Endodermal cell (in vitro differentiated cells): ENCODE data around the gene DUXA. TPM values are rescaled to one million over a fixed set of nuclear protein-coding genes. Genes with fewer than 3 reads are reported as not detected.
"Not testable (repeated sequence)": the region's sequence is repeated elsewhere in the genome, so short reads cannot be mapped to it uniquely, and the experiment has no call there.

Experiments
- DNase-seq: peaks from one replicate; pipeline ENCODE4 v3.0.0-alpha.2; 2017
- H3K27ac ChIP-seq: 2 replicates; pipeline ENCODE4 v1.5.1; 2013; ENCODE audit warnings: mild to moderate bottlenecking, low read depth, low read length, moderate library complexity
- H3K27me3 ChIP-seq: 2 replicates; pipeline ENCODE4 v1.6.1; 2013; ENCODE audit warnings: mild to moderate bottlenecking, low read length, moderate library complexity; ENCODE audit not compliant: insufficient read depth, control insufficient read depth, poor library complexity, severe bottlenecking
- H3K36me3 ChIP-seq: 2 replicates; pipeline ENCODE4 v1.7.0; 2013; ENCODE audit warnings: mild to moderate bottlenecking, low read length, moderate library complexity; ENCODE audit not compliant: control insufficient read depth, insufficient read depth
- H3K4me1 ChIP-seq: one replicate; pipeline ENCODE4 v1.7.0; 2013; ENCODE audit warnings: low read length; ENCODE audit not compliant: control insufficient read depth, insufficient read depth
- H3K4me3 ChIP-seq: 2 replicates; pipeline ENCODE4 v1.5.1; 2013; ENCODE audit warnings: mild to moderate bottlenecking, low read length, moderate library complexity
- H3K9ac ChIP-seq: 2 replicates; pipeline ENCODE4 v1.6.1; 2013; ENCODE audit warnings: mild to moderate bottlenecking, low read length, moderate library complexity; ENCODE audit not compliant: poor library complexity, severe bottlenecking; ENCODE audit errors: extremely low read depth
- H3K9me3 ChIP-seq: 2 replicates; pipeline ENCODE4 v1.6.1; 2013; ENCODE audit warnings: mild to moderate bottlenecking, low read length, moderate library complexity; ENCODE audit not compliant: control insufficient read depth
- H3K27ac Mint-ChIP-seq: 2 replicates; pipeline ENCODE4 v1.8.0; 2020; ENCODE audit warnings: mixed read lengths
- H3K27me3 Mint-ChIP-seq: 2 replicates; pipeline ENCODE4 v1.8.0; 2021; ENCODE audit warnings: mild to moderate bottlenecking, mixed read lengths; ENCODE audit not compliant: insufficient read depth
- H3K36me3 Mint-ChIP-seq: 2 replicates; pipeline ENCODE4 v1.8.0; 2020; ENCODE audit warnings: low read depth, mixed read lengths
- H3K4me1 Mint-ChIP-seq: 2 replicates; pipeline ENCODE4 v1.8.0; 2020; ENCODE audit warnings: mixed read lengths
- H3K4me3 Mint-ChIP-seq: 2 replicates; pipeline ENCODE4 v1.8.0; 2020; ENCODE audit warnings: mild to moderate bottlenecking, moderate library complexity, mixed read lengths
- H3K9me3 Mint-ChIP-seq: 2 replicates; pipeline ENCODE4 v1.8.0; 2020; ENCODE audit warnings: mild to moderate bottlenecking, mixed read lengths
- WGBS, 2 experiments: methylation state at CpG; one replicate each; pipeline versions ENCODE4 v1.1.5 to v1.1.7; 2013; ENCODE audit warnings: missing lambda C conversion rate in 2 of 2, mixed read lengths in 1 of 2; ENCODE audit not compliant: insufficient coverage in 1 of 2, insufficient read length in 1 of 2; 5-methylcytosine and 5-hydroxymethylcytosine counted together
- total RNA-seq, 2 donors: library from RNA; stranded (reverse); fragmentation: NEBNext Ultra II Directional in 1 of 2; extraction: Animal tissue kit (Norgen Biotek cat#: 25700) in 1 of 2; gene quantifications; 2 replicates in 1 of 2; 3 replicates in 1 of 2; pipeline ENCODE4 v1.2.1, GENCODE V29; 2021
- TF ChIP-seq, protein P1 (sequence below): fragments of 200-600 bp; sonication (generic); conservative IDR thresholded peaks from 2 replicates; pipeline ENCODE4 v1.5.0; 2021; ENCODE audit warnings: antibody characterized with exemption, mild to moderate bottlenecking

The DUXA gene
- total RNA-seq, 2 donors from 2014 or later, result not detected

DNA sequence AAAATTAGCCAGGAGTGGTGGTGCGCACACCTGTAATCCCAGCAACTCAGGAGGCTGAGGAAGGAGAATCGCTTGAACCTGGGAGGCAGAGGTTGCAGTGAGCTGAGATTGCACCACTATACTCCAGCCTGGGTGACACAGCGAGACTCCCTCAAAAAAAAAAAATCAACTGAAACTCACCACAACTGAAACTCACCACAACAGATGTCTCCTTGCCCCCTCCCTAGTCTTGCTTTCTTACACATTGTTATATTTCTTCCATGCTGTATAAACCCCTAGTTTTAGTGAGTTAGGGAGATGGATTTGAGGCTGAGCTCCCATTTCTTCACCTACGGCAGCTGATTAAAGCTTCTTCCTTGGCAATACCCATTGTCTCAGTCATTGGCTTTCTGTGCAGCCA lies 25.6 kb downstream of the DUXA start:
- DNase-seq, result no peak
- Histone ChIP-seq H3K9ac (no peak overlapping the region), H3K4me3 (no peak overlapping the region), H3K4me1 (no peaks in the 10 kb centered on the region), H3K27ac (no peak overlapping the region), H3K27me3 (no peaks in the 10 kb centered on the region), H3K9me3 (peaks cover 26% of the 10 kb centered on the region), H3K36me3 (no peaks in the 10 kb centered on the region)
- 85 to 89% methylated on average over 4 of the region's 4 CpGs for WGBS, 2 experiments
- Mint-ChIP-seq H3K9me3 (peaks cover 85% of the 10 kb centered on the region), H3K4me1 (no peaks in the 10 kb centered on the region), H3K4me3 (no peak overlapping the region), H3K27ac (no peak overlapping the region), H3K27me3 (peaks cover 2% of the 10 kb centered on the region), H3K36me3 (no peaks in the 10 kb centered on the region)
- TF ChIP-seq, protein P1, sequence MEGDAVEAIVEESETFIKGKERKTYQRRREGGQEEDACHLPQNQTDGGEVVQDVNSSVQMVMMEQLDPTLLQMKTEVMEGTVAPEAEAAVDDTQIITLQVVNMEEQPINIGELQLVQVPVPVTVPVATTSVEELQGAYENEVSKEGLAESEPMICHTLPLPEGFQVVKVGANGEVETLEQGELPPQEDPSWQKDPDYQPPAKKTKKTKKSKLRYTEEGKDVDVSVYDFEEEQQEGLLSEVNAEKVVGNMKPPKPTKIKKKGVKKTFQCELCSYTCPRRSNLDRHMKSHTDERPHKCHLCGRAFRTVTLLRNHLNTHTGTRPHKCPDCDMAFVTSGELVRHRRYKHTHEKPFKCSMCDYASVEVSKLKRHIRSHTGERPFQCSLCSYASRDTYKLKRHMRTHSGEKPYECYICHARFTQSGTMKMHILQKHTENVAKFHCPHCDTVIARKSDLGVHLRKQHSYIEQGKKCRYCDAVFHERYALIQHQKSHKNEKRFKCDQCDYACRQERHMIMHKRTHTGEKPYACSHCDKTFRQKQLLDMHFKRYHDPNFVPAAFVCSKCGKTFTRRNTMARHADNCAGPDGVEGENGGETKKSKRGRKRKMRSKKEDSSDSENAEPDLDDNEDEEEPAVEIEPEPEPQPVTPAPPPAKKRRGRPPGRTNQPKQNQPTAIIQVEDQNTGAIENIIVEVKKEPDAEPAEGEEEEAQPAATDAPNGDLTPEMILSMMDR, result no peak

DNA sequence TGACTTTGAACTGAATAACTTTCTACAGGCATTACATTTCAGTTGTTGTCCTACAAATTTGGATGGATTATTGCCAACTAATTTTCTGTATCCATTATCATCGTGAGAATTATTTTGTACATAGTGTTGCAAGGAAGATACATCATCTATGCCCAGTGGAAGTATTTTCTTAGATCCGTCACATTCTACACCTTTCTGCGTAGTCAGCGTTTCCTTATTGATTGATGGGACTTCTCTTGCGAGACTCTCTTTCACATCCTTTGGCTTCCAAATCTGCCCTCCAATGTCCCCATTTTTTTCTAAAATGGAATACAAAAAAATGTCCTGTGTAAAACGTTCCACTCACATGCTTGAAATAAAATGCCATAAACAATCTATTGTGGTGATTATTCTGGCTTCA lies 31.5 kb downstream of the DUXA start:
- no peaks in the 10 kb centered on the region for H3K4me1 Mint-ChIP-seq
- no peak for DNase-seq
- Histone ChIP-seq H3K4me3 (no peak overlapping the region), H3K36me3 (no peaks in the 10 kb centered on the region), H3K4me1 (no peaks in the 10 kb centered on the region), H3K27me3 (no peaks in the 10 kb centered on the region), H3K9ac (no peak overlapping the region), H3K27ac (no peak overlapping the region), H3K9me3 (peaks cover 48% of the 10 kb centered on the region)
- TF ChIP-seq, protein P1, result no peak
- H3K27me3 Mint-ChIP-seq, result peaks cover 2% of the 10 kb centered on the region
- H3K36me3 Mint-ChIP-seq, result no peaks in the 10 kb centered on the region
- H3K9me3 Mint-ChIP-seq, result peaks cover 81% of the 10 kb centered on the region
- 75 to 88% methylated on average over 6 of the region's 6 CpGs for WGBS, 2 experiments
- no peak overlapping the region for H3K27ac Mint-ChIP-seq
- H3K4me3 Mint-ChIP-seq, result no peak overlapping the region

DNA sequence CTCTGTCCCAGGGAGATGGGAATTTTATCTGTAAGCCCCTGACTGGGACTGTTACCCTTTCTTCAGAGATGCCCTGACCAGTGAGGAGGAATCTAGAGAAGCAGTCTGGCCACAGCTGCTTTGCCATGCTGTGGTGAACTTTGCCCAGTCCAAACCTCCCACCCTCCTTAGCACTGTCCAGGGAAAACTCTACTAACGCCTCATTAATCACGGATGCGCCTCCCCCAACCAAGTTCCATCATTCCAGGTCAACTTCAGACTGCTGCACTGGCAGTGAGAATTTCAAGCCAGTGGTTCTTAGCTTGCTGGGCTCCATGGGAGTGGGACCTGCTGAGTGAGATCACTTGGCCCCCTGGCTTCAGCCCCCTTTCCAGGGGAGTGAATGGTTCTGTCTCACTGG lies 39.9 kb downstream of the DUXA start:
- H3K4me1 ChIP-seq, H3K4me1 Mint-ChIP-seq, H3K36me3 Mint-ChIP-seq, H3K27ac Mint-ChIP-seq, H3K27me3 ChIP-seq, H3K27ac ChIP-seq, DNase-seq, H3K9ac ChIP-seq, H3K36me3 ChIP-seq, H3K27me3 Mint-ChIP-seq, H3K4me3 Mint-ChIP-seq, H3K4me3 ChIP-seq: not testable (repeated sequence)
- H3K9me3 ChIP-seq, result peaks cover 57% of the 10 kb centered on the region
- H3K9me3 Mint-ChIP-seq, result peaks cover 94% of the 10 kb centered on the region
- 83% methylated on average over 3 of the region's 3 CpGs; no CpG with 5 or more reads in 1 of the 2 experiments for WGBS, 2 experiments

DNA sequence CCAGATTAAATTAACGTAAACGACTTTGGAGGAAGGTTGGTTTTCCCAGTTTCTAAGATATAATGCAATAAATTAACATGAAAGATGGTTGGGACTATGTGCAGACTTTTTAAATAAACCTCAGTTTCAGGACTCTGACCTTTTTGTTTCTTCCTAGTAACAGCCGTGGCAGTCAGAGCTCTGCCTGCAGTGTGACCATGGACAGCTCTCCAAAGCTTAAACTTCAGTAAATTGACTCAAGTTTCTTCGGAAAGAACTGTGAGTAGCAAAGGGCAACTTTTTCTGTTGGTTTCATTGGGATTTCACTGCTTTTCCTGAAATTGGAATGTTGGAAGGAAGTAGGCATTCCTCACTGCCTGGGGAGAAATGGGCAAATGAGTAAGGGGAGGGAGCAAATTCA lies 43.4 kb downstream of the DUXA start:
- WGBS, 2 experiments, result 80 to 90% methylated on average over 2 to 4 of the region's 4 CpGs
- H3K36me3 Mint-ChIP-seq, result no peaks in the 10 kb centered on the region
- H3K27me3 Mint-ChIP-seq, result no peaks in the 10 kb centered on the region
- H3K27ac Mint-ChIP-seq, result no peak overlapping the region
- H3K9me3 Mint-ChIP-seq, result peaks cover 84% of the 10 kb centered on the region
- H3K27me3 ChIP-seq, result no peaks in the 10 kb centered on the region
- H3K4me1 Mint-ChIP-seq, result no peaks in the 10 kb centered on the region
- H3K9ac ChIP-seq, result no peak overlapping the region
- no peak for DNase-seq
- no peak overlapping the region for H3K4me3 Mint-ChIP-seq
- H3K4me1 ChIP-seq, result no peaks in the 10 kb centered on the region
- no peak overlapping the region for H3K4me3 ChIP-seq
- no peaks in the 10 kb centered on the region for H3K36me3 ChIP-seq
- TF ChIP-seq, protein P1, result no peak
- peaks cover 39% of the 10 kb centered on the region for H3K9me3 ChIP-seq
- H3K27ac ChIP-seq, result no peak overlapping the region
